Kidney (tissue), 14 donors: ENCODE measurements around the gene NXNL2. TPM values are rescaled to one million over a fixed set of nuclear protein-coding genes. Genes with fewer than 3 reads are reported as not detected.

Source experiments
- DNase-seq, 5 donors: peaks; one replicate each; pipeline ENCODE4 v3.0.0-alpha.2; 2013 to 2020
- FAIRE-seq: peaks from 2 replicates; lab custom pipeline; 2012; peaks lifted over from hg19 to GRCh38; lab: Jason Lieb, UNC
- H3K27ac ChIP-seq, 2 donors: one replicate each; pipeline ENCODE4 v1.7.0; 2013; ENCODE audit warnings: low read depth in 2 of 2, low read length in 2 of 2, inconsistent platforms in 1 of 2
- H3K27me3 ChIP-seq: one replicate; pipeline ENCODE4 v1.7.1; 2013; ENCODE audit warnings: low read length, inconsistent platforms; ENCODE audit not compliant: control insufficient read depth, insufficient read depth
- H3K36me3 ChIP-seq, 3 donors: one replicate each; pipeline versions ENCODE4 v1.7.0 to v1.7.1; 2013; ENCODE audit warnings: low read length in 3 of 3, control low read depth in 1 of 3, inconsistent platforms in 1 of 3; ENCODE audit not compliant: insufficient read depth in 3 of 3, control insufficient read depth in 2 of 3
- H3K4me1 ChIP-seq, 3 donors: one replicate each; pipeline versions ENCODE4 v1.7.0 to v1.7.1; 2013; ENCODE audit warnings: low read length in 3 of 3, inconsistent platforms in 1 of 3, low read depth in 1 of 3; ENCODE audit not compliant: control insufficient read depth in 2 of 3, insufficient read depth in 2 of 3
- H3K4me3 ChIP-seq, 3 donors: one replicate each; pipeline versions ENCODE4 v1.7.0 to v1.8.1; 2013; ENCODE audit warnings: low read length in 3 of 3, control low read depth in 1 of 3, inconsistent platforms in 1 of 3
- H3K9ac ChIP-seq, 3 donors: one replicate each; pipeline versions ENCODE4 v1.7.0 to v1.7.1; 2013; ENCODE audit warnings: low read length in 3 of 3, control low read depth in 1 of 3, inconsistent platforms in 1 of 3
- H3K9me3 ChIP-seq, 3 donors: one replicate each; pipeline versions ENCODE4 v1.7.0 to v1.7.1; 2013; ENCODE audit warnings: low read length in 3 of 3, control low read depth in 1 of 3, inconsistent platforms in 1 of 3; ENCODE audit not compliant: control insufficient read depth in 2 of 3, insufficient read depth in 1 of 3
- intact Hi-C: fragments of 100-400 bp; cut with DNase I; formaldehyde crosslinking; loops from one replicate; pipeline ENCODE4 v1.11.1; 2022
- polyA plus RNA-seq: library from polyadenylated mRNA; stranded (reverse); fragments of 350-450 nt; fragmentation: Illumina TruSeq; extraction: RNeasy Lipid Tissue Mini Kit (QIAGEN cat#74804); gene quantifications from one replicate; pipeline ENCODE4 v1.2.3, GENCODE V29; 2014; ENCODE audit warnings: low read depth, low replicate concordance; ENCODE audit not compliant: insufficient read depth
- total RNA-seq: library from RNA; stranded (reverse); fragmentation: NEBNext Ultra II Directional; extraction: Animal tissue kit (Norgen Biotek cat#: 25700); gene quantifications from one replicate; pipeline ENCODE4 v1.2.1, GENCODE V29; 2021
- TF ChIP-seq, protein P1 (sequence below): IDR thresholded peaks from 3 replicates; pipeline ENCODE4 v1.5.1; 2012; ENCODE audit warnings: mild to moderate bottlenecking, moderate library complexity, borderline replicate concordance; ENCODE audit not compliant: insufficient read depth; ENCODE audit errors: extremely low read depth
- donor health status: control.
- donor health status: control.
- donor health status: control.
- donor health status: control.
- donor health status: control.
- donor health status: DM: yes; HTN: yes; CAD: no.
- donor health status: Normal renal cell carcinoma (clear cell type).

Gene NXNL2
- total and polyA plus RNA-seq, 2 donors from 2014 or later: 3.6 to 4.9 TPM

- no peaks in the 10 kb centered on the region for H3K27me3 ChIP-seq
- no peaks in the 10 kb centered on the region for H3K4me1 ChIP-seq
- no peak for DNase-seq
- no peaks in the 10 kb centered on the region for H3K36me3 ChIP-seq
- H3K27ac ChIP-seq: no peak overlapping the region
- intact Hi-C loops: no loop called here
- no peak for FAIRE-seq
- H3K9me3 ChIP-seq: no peaks in the 10 kb centered on the region
- H3K4me3 ChIP-seq: no peak overlapping the region
- H3K9ac ChIP-seq: no peak overlapping the region
- TF ChIP-seq, protein P1, sequence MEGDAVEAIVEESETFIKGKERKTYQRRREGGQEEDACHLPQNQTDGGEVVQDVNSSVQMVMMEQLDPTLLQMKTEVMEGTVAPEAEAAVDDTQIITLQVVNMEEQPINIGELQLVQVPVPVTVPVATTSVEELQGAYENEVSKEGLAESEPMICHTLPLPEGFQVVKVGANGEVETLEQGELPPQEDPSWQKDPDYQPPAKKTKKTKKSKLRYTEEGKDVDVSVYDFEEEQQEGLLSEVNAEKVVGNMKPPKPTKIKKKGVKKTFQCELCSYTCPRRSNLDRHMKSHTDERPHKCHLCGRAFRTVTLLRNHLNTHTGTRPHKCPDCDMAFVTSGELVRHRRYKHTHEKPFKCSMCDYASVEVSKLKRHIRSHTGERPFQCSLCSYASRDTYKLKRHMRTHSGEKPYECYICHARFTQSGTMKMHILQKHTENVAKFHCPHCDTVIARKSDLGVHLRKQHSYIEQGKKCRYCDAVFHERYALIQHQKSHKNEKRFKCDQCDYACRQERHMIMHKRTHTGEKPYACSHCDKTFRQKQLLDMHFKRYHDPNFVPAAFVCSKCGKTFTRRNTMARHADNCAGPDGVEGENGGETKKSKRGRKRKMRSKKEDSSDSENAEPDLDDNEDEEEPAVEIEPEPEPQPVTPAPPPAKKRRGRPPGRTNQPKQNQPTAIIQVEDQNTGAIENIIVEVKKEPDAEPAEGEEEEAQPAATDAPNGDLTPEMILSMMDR: no peak
Observed at GRCh38 chr9:88587885-88588649, 53.1 kb downstream of the NXNL2 start.

GRCh38 chr9:88589656-88590055 lies 54.7 kb downstream of the NXNL2 start:
- TF ChIP-seq, protein P1: no peak
- no peak for FAIRE-seq
- intact Hi-C loops: loop anchor here (5.0 kb wide), 1 partner anchor 413 kb away; no protein-coding TSS in a partner anchor

GRCh38 chr9:88590558-88591146 lies 55.7 kb downstream of the NXNL2 start:
- no peaks in the 10 kb centered on the region for H3K36me3 ChIP-seq
- H3K27ac ChIP-seq: no peak overlapping the region
- H3K27me3 ChIP-seq: no peaks in the 10 kb centered on the region
- no peaks in the 10 kb centered on the region for H3K9me3 ChIP-seq
- no peak overlapping the region for H3K9ac ChIP-seq
- DNase-seq (no peak), FAIRE-seq (no peak)
- H3K4me1 ChIP-seq: no peaks in the 10 kb centered on the region
- no peak overlapping the region for H3K4me3 ChIP-seq
- intact Hi-C loops: loop anchor here (5.0 kb wide), 1 partner anchor 412 kb away; no protein-coding TSS in a partner anchor
- TF ChIP-seq, protein P1: no peak

More at GRCh38 chr9:88589656-88590055, 54.7 kb downstream of the NXNL2 start:
- H3K9ac ChIP-seq: no peak overlapping the region
- no peak overlapping the region for H3K4me3 ChIP-seq
- H3K27me3 ChIP-seq: no peaks in the 10 kb centered on the region
- H3K36me3 ChIP-seq: no peaks in the 10 kb centered on the region
- H3K4me1 ChIP-seq: no peaks in the 10 kb centered on the region
- DNase-seq: no peak
- H3K9me3 ChIP-seq: no peaks in the 10 kb centered on the region
- H3K27ac ChIP-seq: no peak overlapping the region
